Fibroblast of mammary gland (primary cell): ENCODE data around the gene LMOD2.
A peak's percentile ranks its signal among the peaks of the same experiment; 100 is the strongest.

Experiments
- DNase-seq: peaks from one replicate; pipeline ENCODE4 v3.0.0-alpha.2; 2010; ENCODE audit warnings: low read depth
- H3K4me3 ChIP-seq: 2 replicates; pipeline ENCODE4 v1.5.1; 2011; ENCODE audit warnings: low read depth, mild to moderate bottlenecking, low read length, moderate library complexity; ENCODE audit not compliant: control insufficient read depth
- CTCF ChIP-seq: conservative IDR thresholded peaks from 2 replicates; pipeline ENCODE4 v1.5.1; 2011; ENCODE audit warnings: low read depth, low read length, inconsistent platforms; ENCODE audit not compliant: control insufficient read depth, insufficient read depth

The LMOD2 gene

GRCh38 chr7:123616223-123616622 is 39.4 kb upstream of the LMOD2 start:
- H3K4me3 ChIP-seq, result no peak overlapping the region
- no peak for TF ChIP-seq CTCF
- DNase-seq, result no peak

DNA sequence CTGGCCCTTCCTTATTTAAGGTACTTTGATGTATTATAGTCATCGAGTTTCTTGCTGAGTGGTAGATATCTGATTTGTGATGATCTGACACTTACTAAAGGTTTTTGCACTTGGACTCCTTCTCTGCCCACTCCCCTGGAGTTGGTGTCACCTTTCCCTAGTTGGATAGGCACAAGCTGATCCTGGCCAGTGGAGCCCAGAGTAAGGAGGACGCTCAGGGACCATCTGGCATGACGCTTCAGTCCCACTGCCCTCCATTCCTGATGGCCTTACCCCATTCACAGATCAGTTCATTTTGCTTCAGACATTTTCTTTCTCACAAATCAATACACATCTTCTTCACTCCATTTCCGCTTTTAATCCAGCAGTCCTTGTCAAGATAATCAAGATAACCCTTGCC is 34.0 kb upstream of the LMOD2 start:
- no peak for DNase-seq
- TF ChIP-seq CTCF, result no peak
- no peak overlapping the region for H3K4me3 ChIP-seq

DNA sequence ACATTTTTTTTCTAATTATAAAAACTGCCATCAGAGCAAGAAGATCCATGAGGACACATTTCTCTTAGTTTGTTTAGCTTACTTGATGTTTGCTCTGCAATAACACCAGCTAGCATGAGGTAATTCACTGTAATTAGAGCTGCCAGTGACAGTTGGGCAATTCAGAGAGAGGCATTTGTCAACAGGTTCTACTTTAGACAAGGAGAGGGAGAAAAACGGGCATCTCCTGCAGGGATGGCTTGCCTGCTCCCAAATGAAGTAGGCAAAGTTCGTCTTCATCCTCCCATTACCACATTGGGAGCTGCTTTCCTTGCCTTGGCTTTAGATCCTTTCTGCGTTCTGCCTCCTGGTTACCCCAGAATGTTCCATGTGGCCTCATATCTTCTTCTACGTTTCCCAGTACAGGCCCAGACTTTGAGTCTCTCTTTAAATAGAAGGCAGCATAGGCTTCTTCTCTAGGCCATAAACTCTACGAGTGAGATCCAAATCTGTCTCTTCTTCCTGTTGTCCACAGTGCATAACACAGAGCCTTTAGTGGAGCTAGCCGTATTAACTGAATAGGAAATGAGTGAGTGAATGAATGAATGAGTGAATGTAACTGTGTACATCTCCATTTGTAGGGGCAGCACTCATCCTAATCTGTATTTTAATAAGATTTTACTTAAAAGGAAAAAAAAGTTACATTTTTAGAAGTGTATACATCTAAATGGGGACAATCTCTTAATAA is 32.8 kb upstream of the LMOD2 start:
- TF ChIP-seq CTCF, result no peak
- no peak overlapping the region for H3K4me3 ChIP-seq
- DNase-seq, result no peak

DNA sequence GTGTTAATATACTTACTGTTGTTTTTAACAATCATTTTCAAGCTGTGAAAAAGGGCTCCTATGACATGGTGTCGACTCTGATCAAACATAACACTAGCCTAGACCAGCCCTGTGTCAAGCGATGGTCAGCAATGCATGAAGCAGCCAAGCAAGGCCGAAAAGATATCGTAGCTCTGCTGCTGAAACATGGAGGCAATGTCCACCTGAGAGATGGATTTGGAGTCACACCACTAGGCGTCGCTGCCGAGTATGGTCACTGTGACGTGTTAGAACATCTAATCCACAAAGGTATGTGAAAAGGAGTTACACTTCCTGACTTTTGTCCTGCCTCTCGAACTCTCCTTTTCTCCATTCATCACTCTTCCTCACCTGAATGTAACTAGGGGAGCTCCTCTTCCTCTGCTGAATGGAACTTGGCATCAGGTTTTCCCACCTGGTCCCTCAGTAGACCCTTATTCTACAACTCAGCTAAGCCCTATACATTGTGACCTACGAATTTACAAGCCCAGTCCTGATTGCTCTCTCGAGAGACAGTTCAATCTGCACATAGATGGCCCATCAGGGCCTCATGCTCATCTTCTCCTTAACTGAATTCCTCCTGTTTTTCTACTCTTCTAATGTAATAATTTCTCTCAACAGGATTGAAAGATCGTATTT is 31.0 kb upstream of the LMOD2 start:
- peak; percentile 52 for DNase-seq
- TF ChIP-seq CTCF, result peak; percentile 73
- no peak overlapping the region for H3K4me3 ChIP-seq

DNA sequence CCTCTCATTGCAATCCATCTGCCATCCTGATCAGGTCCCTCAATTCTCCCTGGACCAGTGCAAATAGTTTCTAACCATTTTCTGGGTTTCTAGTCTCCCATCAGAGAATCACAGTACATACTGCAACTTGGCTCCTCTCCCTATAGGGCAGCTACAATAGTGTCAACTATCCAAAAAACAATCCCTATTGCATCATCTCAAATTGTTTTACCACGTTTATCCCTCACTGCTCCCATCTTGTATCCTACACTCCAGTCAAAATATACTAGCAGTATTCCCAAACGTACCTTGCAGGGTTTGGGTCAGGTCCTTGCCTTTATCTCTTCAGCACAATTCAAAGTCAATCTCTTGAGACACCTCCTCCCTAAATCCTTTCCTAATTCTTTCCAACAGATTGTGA is 30.4 kb upstream of the LMOD2 start:
- no peak for TF ChIP-seq CTCF
- DNase-seq, result no peak
- no peak overlapping the region for H3K4me3 ChIP-seq

GRCh38 chr7:123627851-123628250 is 27.8 kb upstream of the LMOD2 start:
- no peak for TF ChIP-seq CTCF
- no peak for DNase-seq
- no peak overlapping the region for H3K4me3 ChIP-seq
